ENCODE data around the gene RETSAT. TPM values are rescaled to one million over a fixed set of nuclear protein-coding genes. Genes with fewer than 3 reads are reported as not detected.

RETSAT gene
- total and polyA plus RNA-seq, 2 of the 4 experiments (the other 2 are of a cell fraction) = 25.6 to 32.3 TPM

DNA sequence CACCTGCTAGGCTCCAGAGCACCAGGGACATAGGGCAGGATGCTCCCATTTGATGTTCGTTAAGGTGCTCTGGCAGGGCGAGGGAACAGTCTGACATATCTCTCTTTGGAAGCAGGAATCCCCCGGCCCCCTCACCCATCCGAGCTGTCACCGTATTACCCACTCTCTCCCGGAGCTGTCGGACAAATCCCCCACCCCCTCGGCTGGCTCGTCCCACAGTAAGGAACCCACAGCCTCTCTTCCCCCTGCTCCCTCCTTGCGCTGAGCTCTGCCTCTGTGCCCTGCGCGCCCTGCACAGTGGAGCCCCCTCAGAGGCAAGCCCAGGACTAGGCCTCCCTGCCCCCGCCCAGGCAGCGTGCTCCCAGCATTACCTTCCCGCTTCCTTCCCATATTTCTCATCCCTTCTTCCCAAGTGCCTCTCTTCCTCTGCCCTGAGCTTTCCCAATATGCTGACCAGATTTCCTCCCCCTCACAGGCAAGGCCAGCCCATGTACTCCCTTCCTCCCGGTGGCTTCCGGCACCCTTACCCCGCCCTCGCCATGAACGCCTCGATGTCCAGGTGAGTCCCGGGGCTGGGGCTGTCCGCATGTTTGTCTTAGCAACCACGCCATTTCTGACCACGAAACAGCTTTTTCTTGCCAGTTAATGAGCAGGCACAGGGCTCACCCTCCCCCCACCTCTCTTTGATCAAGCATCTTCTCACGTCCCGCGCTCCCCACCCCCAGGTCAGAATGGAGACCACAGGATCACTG lies 50.4 kb downstream of the RETSAT start:
- H2BK20ac ChIP-seq (ENCODE audit: low read depth, low read length) = no peak overlapping the region
- no peak overlapping the region for H2AK5ac ChIP-seq (ENCODE audit: low read depth, low read length)
- no peak overlapping the region for H3K4me3 ChIP-seq (ENCODE audit: insufficient read depth, low read depth, low read length)
- H3K27me3 ChIP-seq (ENCODE audit: control insufficient read depth, insufficient read depth, low read length) = no peaks in the 10 kb centered on the region
- no peak overlapping the region for H2BK5ac ChIP-seq (ENCODE audit: low read depth, low read length, poor library complexity, severe bottlenecking)
- H3K4ac ChIP-seq (ENCODE audit: low read depth, low read length) = no peak overlapping the region
- no peak overlapping the region for H4K91ac ChIP-seq (ENCODE audit: insufficient read depth, low read depth, low read length)
- TF ChIP-seq MXI1 (IDR thresholded peaks at IDR 0.05; ENCODE audit: borderline replicate concordance, low read depth, low read length) (no peak), RCOR1 (IDR thresholded peaks at IDR 0.05; ENCODE audit: insufficient replicate concordance, low read length) (no peak), CEBPB (IDR thresholded peaks at IDR 0.05; ENCODE audit: low read depth, low read length) (no peak), BHLHE40 (IDR thresholded peaks at IDR 0.05; ENCODE audit: low read depth, low read length) (no peak), POLR2A (IDR thresholded peaks at IDR 0.05; ENCODE audit: low read depth, low read length) (no peak), RFX5 (IDR thresholded peaks at IDR 0.05; ENCODE audit: low read depth, low read length) (no peak), MAZ (IDR thresholded peaks at IDR 0.05; ENCODE audit: borderline replicate concordance, low read depth, low read length) (no peak)
- H3K4me2 ChIP-seq (ENCODE audit: low read depth, low read length) = no peak overlapping the region
- H2BK15ac ChIP-seq (ENCODE audit: low read depth, low read length) = no peak overlapping the region
- 0 out of 2 replicates have a peak, but pooled peaks cover 5% of the 10 kb centered on the region for H4K20me1 ChIP-seq (ENCODE audit: insufficient read depth, low read length)
- intact Hi-C loops (cut with micrococcal nuclease) = no loop called here
- no peak overlapping the region for H3K23ac ChIP-seq (ENCODE audit: low read depth, low read length)
- no peak overlapping the region for H3K27ac ChIP-seq (ENCODE audit: insufficient read depth, low read length)
- H4K5ac ChIP-seq (ENCODE audit: low read depth, low read length) = no peak overlapping the region
- no peaks in the 10 kb centered on the region for H3K9me3 ChIP-seq (ENCODE audit: control insufficient read depth, insufficient read depth, low read length)
- dilution Hi-C loops (cut with HindIII; ENCODE audit: low sequenced_read_pairs, unreplicated experiment) = no loop called here
- CTCF ChIA-PET = no interaction called here
- H3K79me1 ChIP-seq (ENCODE audit: low read depth in 1 of 2, low read length in 2 of 2) = peaks cover 6 to 17% of the 10 kb centered on the region in 2 experiments; a peak in 3 of 4 replicates
- POLR2A ChIA-PET (ENCODE audit: unreplicated experiment) = interaction anchor here (0.6 kb wide), 2 partner anchors 280 to 380 kb away, joined by 3 to 5 read pairs; no protein-coding TSS in a partner anchor
- 92% methylated on average over 15 of the region's 28 CpGs; no CpG with 5 or more reads in 1 of the 2 experiments for WGBS, 2 experiments (ENCODE audit: extremely low coverage in 2 of 2, insufficient read length in 1 of 2)
- H2AK9ac ChIP-seq (replicated peaks; ENCODE audit: low read depth, low read length, poor library complexity) = no peak overlapping the region
- no peak overlapping the region for H3K18ac ChIP-seq (ENCODE audit: low read depth, low read length)
- H3K9ac ChIP-seq (ENCODE audit: low read depth, low read length) = no peak overlapping the region
- no peak for DNase-seq
- peaks cover 49% of the 10 kb centered on the region for H3K36me3 ChIP-seq (ENCODE audit: control insufficient read depth, insufficient read depth, low read length)
- no TSS peak for BruUV-seq (replicated peaks)
- H3K14ac ChIP-seq (replicated peaks; ENCODE audit: low read depth, low read length) = no peak overlapping the region
- ATAC-seq (ENCODE audit: low read depth) = no peak
- no peak overlapping the region for H3K56ac ChIP-seq (ENCODE audit: extremely low read depth, insufficient read depth, low read length)
- no peak overlapping the region for H2AFZ ChIP-seq (replicated peaks; ENCODE audit: low read length, poor library complexity)
- peaks cover 4% of the 10 kb centered on the region for H3K4me1 ChIP-seq (ENCODE audit: control insufficient read depth, insufficient read depth, low read length)
- H4K8ac ChIP-seq (ENCODE audit: low read depth in 2 of 2, low read length in 2 of 2) = no peak overlapping the region
- in situ Hi-C loops (cut with MboI; ENCODE audit: low sequenced_read_pairs) = no loop called here
- H2BK120ac ChIP-seq (ENCODE audit: low read depth, low read length) = no peak overlapping the region
- H3K9me1 ChIP-seq (ENCODE audit: insufficient read depth, low read length) = peaks cover 6% of the 10 kb centered on the region

All from IMR-90 (cell line).